ENCODE results near the gene CACNA1C.
"Not testable (repeated sequence)": the region's sequence is repeated elsewhere in the genome, so short reads cannot be mapped to it uniquely, and the experiment has no call there.

The CACNA1C gene

GRCh38 chr12:2076728-2077127 is 23.9 kb downstream of the CACNA1C start:
- no peak for DNase-seq

GRCh38 chr12:2080604-2081003 is 27.8 kb downstream of the CACNA1C start:
- no peak for DNase-seq

GRCh38 chr12:2082321-2082720 is 29.5 kb downstream of the CACNA1C start:
- peak; percentile 99 for DNase-seq

- peak; percentile 85 for DNase-seq
Observed at GRCh38 chr12:2083008-2083407, 30.2 kb downstream of the CACNA1C start.

GRCh38 chr12:2083561-2083960 is 30.8 kb downstream of the CACNA1C start:
- DNase-seq: no peak

GRCh38 chr12:2084553-2085296 is 31.9 kb downstream of the CACNA1C start:
- peak; percentile 67 for DNase-seq

GRCh38 chr12:2092354-2092753 is 39.6 kb downstream of the CACNA1C start:
- DNase-seq: no peak

GRCh38 chr12:2092890-2093289 is 40.1 kb downstream of the CACNA1C start:
- DNase-seq: no peak

- DNase-seq: no peak
Observed at GRCh38 chr12:2094597-2094996, 41.8 kb downstream of the CACNA1C start.

- DNase-seq: no peak
Observed at GRCh38 chr12:2095878-2096277, 43.1 kb downstream of the CACNA1C start.

- DNase-seq: no peak
Observed at GRCh38 chr12:2097617-2098016, 44.8 kb downstream of the CACNA1C start.

GRCh38 chr12:2098852-2099251 is 46.1 kb downstream of the CACNA1C start:
- DNase-seq: no peak

- DNase-seq: no peak
Observed at GRCh38 chr12:2099595-2099994, 46.8 kb downstream of the CACNA1C start.

GRCh38 chr12:2101359-2101758 is 48.6 kb downstream of the CACNA1C start:
- no peak for DNase-seq

GRCh38 chr12:2101771-2102170 is 49.0 kb downstream of the CACNA1C start:
- DNase-seq: no peak

GRCh38 chr12:2102736-2103135 is 49.9 kb downstream of the CACNA1C start:
- DNase-seq: not testable (repeated sequence)

GRCh38 chr12:2105387-2105786 is 52.6 kb downstream of the CACNA1C start:
- not testable (repeated sequence) for DNase-seq

GRCh38 chr12:2108166-2108565 is 55.4 kb downstream of the CACNA1C start:
- DNase-seq: no peak

GRCh38 chr12:2108975-2109671 is 56.3 kb downstream of the CACNA1C start:
- DNase-seq: no peak

- DNase-seq: no peak
Observed at GRCh38 chr12:2110127-2110526, 57.3 kb downstream of the CACNA1C start.

- DNase-seq: no peak
Observed at GRCh38 chr12:2110849-2111566, 58.2 kb downstream of the CACNA1C start.

GRCh38 chr12:2111826-2112225 is 59.0 kb downstream of the CACNA1C start:
- peak; percentile 19 for DNase-seq

- peak; percentile 58 for DNase-seq
Observed at GRCh38 chr12:2112401-2112800, 59.6 kb downstream of the CACNA1C start.

Measured in NCI-H2171 (cell line).